GM18517 (cell line): ENCODE data around the gene TRIM17.

ENCODE experiments used
- ATAC-seq: cut with Tn5 transposase; IDR thresholded peaks from one replicate; pipeline ENCODE4 v1.9.1; 2021; ENCODE audit warnings: mild to moderate bottlenecking, moderate library complexity; ENCODE audit not compliant: unreplicated experiment

Gene TRIM17

DNA sequence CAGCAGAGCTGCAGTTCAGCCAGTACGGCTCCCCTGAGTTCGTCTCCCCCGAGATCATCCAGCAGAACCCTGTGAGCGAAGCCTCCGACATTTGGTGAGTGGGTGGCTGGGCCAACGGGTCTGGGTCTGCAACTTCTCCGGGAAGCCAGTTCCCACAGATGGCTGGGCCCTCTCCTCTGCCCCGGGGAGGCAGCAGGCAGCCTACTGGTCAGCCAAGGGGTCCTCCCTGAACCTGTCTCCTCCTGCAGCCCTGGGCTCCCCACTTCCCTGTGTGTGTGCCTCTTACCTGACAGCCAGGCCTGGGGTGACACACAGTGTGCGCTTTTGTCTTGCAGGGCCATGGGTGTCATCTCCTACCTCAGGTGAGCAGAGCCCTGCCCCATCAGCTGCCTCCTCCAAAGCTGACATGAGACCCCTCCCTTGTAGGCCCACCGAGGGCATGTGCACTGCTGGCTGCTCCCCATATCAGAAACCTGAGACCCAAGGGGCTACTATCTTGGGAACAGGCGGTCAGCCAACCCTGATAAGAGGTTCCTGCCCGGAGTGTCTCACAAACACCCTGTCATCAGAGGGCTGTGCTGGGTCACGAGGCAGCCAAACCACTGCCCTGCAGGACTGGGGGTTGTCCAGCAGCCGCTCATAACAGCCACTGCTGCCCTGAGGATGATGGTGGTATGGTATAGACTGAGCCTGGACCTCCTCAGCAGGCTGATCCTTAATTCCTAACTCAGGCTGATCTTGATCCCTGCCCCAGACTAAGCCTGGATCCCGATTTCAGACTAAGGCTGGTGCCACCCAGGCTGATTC lies 47.7 kb downstream of the TRIM17 start:
- ATAC-seq, result no peak

DNA sequence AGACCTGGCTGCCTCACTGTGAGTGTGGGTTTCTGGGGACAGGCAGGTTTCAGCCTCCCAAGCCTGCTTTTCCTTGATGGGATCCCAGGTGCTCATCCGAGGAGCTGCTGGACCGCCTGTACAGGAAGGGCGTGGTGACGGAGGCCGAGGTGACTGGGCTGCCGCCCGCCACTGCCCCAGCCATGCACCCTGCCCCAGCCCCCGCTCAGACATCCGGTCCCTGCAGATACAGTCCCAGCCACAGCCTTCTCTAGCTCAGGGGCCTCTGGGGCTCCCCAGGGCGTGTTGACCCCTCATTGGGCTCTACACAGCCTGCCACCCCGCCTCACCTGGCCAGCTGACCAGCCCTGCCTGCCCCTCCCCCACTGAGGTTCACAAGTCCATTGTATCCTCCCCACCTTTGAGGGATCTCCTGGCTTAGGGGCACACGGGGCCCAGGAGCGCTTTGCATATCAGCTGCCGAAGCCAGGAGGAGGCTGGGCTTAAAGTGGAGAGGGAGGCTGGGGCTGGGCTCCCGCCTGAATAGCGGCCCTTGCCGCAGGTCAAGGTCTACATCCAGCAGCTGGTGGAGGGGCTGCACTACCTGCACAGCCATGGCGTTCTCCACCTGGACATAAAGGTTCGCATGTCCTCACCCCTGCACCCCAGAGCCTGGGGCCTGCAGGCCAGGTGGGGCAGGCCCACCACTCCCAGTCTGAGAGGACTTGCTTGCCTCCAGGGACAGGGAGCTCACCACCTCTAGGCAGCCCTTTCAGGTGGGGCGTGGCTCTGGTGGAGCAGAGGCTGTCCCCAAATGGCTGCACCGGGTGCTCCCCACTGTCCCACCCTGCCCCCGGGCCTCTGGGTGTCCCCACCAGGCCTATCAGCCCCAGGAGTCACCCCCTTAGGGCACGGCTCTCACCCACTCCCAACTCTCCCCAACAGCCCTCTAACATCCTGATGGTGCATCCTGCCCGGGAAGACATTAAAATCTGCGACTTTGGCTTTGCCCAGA lies 48.6 kb downstream of the TRIM17 start:
- ATAC-seq, result no peak

GRCh38 chr1:228366866-228367741 lies 49.6 kb downstream of the TRIM17 start:
- no peak for ATAC-seq

- no peak for ATAC-seq
Observed at GRCh38 chr1:228366062-228366865, 50.4 kb downstream of the TRIM17 start.

DNA sequence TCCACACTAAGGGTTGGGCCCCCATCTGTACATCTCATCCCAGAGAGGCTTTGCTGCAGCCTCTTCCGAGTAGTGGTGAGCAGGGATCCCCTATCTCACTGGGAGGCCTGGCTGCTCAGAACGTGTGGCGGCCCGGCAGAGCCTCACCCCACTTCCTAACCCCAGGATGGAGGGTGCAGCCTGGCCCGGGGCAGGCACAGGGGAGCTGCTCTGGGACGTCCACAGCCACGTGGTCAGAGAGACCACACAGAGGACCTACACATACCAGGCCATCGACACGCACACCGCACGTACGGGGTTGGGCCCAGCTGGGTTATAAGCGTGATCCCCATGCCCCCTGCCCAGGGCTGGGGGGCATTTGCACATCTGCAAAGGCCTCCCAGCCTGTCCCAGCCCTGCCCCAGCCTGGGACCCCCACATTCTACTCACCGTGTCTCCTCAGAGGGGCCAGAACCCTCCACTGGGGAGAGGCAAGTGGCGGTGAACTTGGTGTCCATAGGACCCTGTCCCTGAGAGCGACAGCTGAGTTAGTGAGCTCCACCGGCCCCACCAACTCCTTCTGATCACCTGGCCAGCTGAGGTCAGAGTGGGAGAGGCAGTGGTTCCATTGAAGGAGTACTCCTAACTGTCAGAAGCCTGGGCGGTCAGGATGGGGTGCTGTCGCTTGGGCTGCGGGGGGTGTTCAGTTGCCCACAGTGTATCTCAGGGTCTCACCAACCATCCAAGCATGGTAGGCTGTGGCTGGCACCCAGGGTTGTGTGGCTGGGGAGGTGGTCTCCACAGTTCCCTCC lies 51.2 kb downstream of the TRIM17 start:
- no peak for ATAC-seq

- ATAC-seq, result no peak
Observed at GRCh38 chr1:228364706-228365213, 51.9 kb downstream of the TRIM17 start.

GRCh38 chr1:228364068-228364705 lies 52.5 kb downstream of the TRIM17 start:
- no peak for ATAC-seq

- ATAC-seq, result no peak
Observed at GRCh38 chr1:228363686-228364067, 53.0 kb downstream of the TRIM17 start.

- ATAC-seq, result no peak
Observed at GRCh38 chr1:228362884-228363450, 53.7 kb downstream of the TRIM17 start.

- no peak for ATAC-seq
Observed at GRCh38 chr1:228362141-228362883, 54.3 kb downstream of the TRIM17 start.

- no peak for ATAC-seq
Observed at GRCh38 chr1:228361314-228362140, 55.1 kb downstream of the TRIM17 start.

DNA sequence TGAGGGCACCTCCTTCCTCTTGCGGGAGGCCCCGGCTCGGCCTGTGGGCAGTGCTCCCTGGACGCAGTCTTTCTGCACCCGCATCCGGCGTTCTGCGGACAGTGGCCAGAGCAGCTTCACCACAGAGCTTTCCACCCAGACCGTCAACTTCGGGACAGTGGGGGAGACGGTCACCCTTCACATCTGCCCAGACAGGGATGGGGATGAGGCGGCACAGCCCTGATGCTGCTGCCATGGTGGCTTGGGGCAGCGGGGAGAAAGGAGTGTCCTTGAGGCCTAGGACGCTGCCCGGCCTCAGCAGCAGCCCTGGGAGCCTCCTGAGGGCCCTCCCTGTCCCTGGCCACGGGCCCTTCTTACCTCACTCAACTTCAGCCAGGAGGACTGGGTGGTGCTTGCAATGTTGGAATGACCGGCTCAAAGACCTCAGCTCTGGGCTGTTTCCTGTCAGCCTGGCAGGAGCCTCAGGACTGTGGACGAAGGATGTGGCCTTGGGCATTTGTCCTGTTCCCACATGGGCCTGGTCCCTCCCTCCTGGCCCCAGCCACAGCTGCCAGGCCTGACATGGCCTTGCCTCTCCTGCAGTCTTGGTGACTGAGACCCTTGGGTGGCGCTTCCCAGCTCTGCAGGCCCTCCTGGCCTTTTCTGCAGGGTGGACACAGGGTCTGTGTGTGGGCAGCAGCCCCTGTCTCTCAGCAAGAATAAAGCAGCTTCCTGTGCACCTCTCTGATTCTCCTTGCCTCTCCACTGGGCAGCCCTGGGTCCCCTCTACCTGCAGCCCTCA lies 55.9 kb downstream of the TRIM17 start:
- ATAC-seq, result no peak

DNA sequence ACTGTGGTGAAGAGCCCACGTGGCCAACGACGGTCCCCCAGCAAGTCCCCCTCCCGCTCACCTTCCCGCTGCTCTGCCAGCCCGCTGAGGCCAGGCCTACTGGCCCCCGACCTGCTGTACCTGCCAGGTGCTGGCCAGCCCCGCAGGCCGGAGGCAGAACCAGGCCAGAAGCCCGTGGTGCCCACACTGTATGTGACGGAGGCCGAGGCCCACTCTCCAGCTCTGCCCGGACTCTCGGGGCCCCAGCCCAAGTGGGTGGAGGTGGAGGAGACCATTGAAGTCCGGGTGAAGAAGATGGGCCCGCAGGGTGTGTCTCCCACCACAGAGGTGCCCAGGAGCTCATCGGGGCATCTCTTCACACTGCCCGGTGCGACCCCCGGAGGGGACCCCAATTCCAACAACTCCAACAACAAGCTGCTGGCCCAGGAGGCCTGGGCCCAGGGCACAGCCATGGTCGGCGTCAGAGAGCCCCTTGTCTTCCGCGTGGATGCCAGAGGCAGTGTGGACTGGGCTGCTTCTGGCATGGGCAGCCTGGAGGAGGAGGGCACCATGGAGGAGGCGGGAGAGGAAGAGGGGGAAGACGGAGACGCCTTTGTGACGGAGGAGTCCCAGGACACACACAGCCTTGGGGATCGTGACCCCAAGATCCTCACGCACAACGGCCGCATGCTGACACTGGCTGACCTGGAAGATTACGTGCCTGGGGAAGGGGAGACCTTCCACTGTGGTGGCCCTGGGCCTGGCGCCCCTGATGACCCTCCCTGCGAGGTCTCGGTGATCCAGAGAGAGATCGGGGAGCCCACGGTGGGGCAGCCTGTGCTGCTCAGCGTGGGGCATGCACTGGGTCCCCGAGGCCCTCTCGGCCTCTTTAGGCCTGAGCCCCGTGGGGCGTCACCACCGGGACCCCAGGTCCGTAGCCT lies 56.8 kb downstream of the TRIM17 start:
- no peak for ATAC-seq

DNA sequence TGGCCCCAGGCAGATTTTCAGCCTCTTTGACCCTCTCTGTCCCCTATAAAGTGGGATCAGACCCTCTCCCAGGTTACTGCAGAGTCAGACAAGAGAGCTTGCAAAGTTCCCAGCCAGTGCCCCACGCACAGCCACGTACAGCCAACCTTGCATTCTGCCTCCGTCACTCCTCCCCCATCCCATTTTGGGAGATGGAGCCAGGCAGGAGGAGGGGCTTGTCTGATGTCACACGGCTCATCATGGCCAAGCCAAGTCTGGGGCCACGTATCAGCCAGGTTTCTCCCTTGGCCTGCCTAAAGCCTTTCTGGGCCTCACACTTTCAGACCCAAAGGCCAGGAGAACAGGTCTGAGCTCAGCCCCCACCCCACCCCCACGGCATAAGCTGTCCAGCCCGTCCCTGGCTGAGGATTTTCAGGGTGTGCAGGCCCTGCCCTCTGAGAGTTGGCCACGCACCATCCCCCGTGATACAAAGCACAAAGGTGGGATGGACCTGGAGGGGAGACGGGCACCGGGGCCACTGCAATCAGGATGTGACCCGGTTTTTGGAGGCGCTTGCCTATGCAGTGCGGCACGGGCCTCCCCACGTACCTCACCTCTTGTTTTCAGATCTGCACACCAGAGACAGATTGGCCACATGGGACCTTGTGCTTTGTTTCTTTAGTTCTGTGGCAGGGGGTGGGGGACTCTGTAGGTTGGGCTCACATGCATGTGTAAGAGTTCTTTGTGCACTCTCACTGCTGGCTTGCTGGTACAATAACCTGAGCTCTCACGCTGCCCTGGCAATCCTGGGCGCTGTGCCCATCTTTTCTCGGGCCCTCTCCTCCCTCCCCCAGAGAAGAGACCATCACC lies 57.7 kb downstream of the TRIM17 start:
- ATAC-seq, result no peak
